Chondrocyte (in vitro differentiated cells): ENCODE measurements around the gene FBXO3. TPM values are rescaled to one million over a fixed set of nuclear protein-coding genes. Genes with fewer than 3 reads are reported as not detected.

Experiments used
- DNase-seq: peaks from one replicate; pipeline ENCODE4 v3.0.0; 2021; ENCODE audit warnings: mixed read lengths, low spot score
- H3K27ac Mint-ChIP-seq: one replicate; pipeline ENCODE4 v1.8.0; 2021; ENCODE audit warnings: mild to moderate bottlenecking, moderate library complexity, mixed read lengths; ENCODE audit not compliant: unreplicated experiment
- H3K27me3 Mint-ChIP-seq: 2 replicates; pipeline ENCODE4 v1.8.0; 2021; ENCODE audit warnings: low read depth, mixed read lengths
- H3K36me3 Mint-ChIP-seq: 2 replicates; pipeline ENCODE4 v1.8.0; 2021; ENCODE audit warnings: low read depth, mixed read lengths
- H3K4me1 Mint-ChIP-seq: 2 replicates; pipeline ENCODE4 v1.8.0; 2021; ENCODE audit warnings: low read depth, mild to moderate bottlenecking, mixed read lengths
- H3K4me3 Mint-ChIP-seq: one replicate; pipeline ENCODE4 v1.8.0; 2021; ENCODE audit warnings: mild to moderate bottlenecking, moderate library complexity, mixed read lengths; ENCODE audit not compliant: unreplicated experiment
- H3K9me3 Mint-ChIP-seq: 2 replicates; pipeline ENCODE4 v1.8.0; 2021; ENCODE audit warnings: low read depth, mixed read lengths
- total RNA-seq: library from RNA; stranded (reverse); gene quantifications from 3 replicates; pipeline ENCODE4 v1.2.1, GENCODE V29; 2021
- TF ChIP-seq, protein P1 (sequence below): fragments of 200-600 bp; sonication (generic); IDR thresholded peaks from 2 replicates; pipeline ENCODE4 v1.5.0; 2021; ENCODE audit warnings: antibody characterized with exemption, mild to moderate bottlenecking, moderate library complexity

Gene FBXO3
- total RNA-seq, 1 donor from 2014 or later, result 22.0 TPM

DNA sequence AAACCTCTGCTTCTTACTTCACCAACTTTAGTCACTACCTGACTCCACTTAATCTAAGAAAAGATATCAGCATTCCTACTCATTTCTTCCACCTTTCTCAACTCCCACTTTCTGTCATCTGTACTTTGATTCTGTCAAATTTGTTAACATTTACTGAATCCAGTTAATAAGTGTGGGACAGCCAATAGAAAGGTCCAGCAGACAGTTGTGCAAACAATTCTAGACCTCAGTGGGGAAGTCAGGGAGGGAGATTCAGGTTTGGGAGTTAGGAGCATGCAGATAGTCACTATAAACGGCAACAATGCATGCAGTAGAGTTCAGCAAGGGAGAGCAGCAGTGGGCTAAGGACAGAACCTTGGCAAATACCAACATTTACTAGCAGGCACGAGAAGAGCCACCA, 4.1 kb downstream of the FBXO3 start:
- peaks cover 19% of the 10 kb centered on the region for H3K36me3 Mint-ChIP-seq
- H3K27me3 Mint-ChIP-seq, result no peaks in the 10 kb centered on the region
- no peaks in the 10 kb centered on the region for H3K9me3 Mint-ChIP-seq
- no peak overlapping the region for H3K4me3 Mint-ChIP-seq
- peaks cover 17% of the 10 kb centered on the region for H3K4me1 Mint-ChIP-seq
- no peak for DNase-seq
- TF ChIP-seq, protein P1, sequence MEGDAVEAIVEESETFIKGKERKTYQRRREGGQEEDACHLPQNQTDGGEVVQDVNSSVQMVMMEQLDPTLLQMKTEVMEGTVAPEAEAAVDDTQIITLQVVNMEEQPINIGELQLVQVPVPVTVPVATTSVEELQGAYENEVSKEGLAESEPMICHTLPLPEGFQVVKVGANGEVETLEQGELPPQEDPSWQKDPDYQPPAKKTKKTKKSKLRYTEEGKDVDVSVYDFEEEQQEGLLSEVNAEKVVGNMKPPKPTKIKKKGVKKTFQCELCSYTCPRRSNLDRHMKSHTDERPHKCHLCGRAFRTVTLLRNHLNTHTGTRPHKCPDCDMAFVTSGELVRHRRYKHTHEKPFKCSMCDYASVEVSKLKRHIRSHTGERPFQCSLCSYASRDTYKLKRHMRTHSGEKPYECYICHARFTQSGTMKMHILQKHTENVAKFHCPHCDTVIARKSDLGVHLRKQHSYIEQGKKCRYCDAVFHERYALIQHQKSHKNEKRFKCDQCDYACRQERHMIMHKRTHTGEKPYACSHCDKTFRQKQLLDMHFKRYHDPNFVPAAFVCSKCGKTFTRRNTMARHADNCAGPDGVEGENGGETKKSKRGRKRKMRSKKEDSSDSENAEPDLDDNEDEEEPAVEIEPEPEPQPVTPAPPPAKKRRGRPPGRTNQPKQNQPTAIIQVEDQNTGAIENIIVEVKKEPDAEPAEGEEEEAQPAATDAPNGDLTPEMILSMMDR, result no peak
- no peak overlapping the region for H3K27ac Mint-ChIP-seq

DNA sequence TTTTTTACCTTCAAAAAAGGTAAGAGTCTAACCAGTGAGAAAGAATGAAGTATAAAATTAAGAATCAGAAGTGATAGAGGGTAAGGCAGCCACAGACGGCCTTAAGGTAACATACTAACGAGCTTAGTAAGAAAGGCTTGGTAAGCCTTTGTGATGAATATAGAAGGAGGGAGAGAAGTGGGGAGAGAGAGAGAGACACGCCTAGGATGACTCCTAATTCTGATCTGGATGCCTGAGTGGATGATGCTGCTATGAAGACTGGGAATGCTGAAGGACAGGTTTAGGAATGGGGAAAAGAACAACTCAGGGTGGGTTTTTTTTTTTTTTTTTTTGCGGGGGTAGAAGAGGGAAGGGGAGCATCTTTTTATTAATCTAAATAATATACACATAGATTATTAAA, 4.8 kb downstream of the FBXO3 start:
- Mint-ChIP-seq H3K4me1 (peaks cover 10% of the 10 kb centered on the region), H3K27ac (no peak overlapping the region), H3K4me3 (no peak overlapping the region), H3K27me3 (no peaks in the 10 kb centered on the region), H3K36me3 (peaks cover 19% of the 10 kb centered on the region), H3K9me3 (no peaks in the 10 kb centered on the region)
- no peak for DNase-seq
- TF ChIP-seq, protein P1, result no peak

DNA sequence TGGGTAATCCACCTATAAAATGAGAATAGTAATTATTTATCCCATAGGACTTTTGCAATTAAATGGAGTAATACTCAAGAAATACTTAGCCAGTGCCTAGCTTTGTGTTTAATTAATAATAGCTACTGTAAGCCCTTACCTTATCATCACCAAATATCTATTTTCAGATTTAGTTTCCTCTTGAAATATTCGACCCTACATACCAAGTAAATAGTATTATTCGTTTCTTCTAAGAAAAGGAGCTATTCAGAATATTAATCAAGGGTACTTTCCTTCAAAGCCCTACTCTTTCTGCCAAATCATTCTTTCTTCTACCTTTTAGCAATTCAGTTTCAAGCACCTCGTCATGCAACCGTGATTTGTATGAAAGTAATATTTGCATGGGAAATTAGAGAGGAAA, 6.7 kb downstream of the FBXO3 start:
- H3K9me3 Mint-ChIP-seq, result peaks cover 11% of the 10 kb centered on the region
- TF ChIP-seq, protein P1, result no peak
- no peaks in the 10 kb centered on the region for H3K27me3 Mint-ChIP-seq
- peaks cover 31% of the 10 kb centered on the region for H3K36me3 Mint-ChIP-seq
- H3K4me1 Mint-ChIP-seq, result peaks cover under 1% of the 10 kb centered on the region
- no peak overlapping the region for H3K4me3 Mint-ChIP-seq
- no peak overlapping the region for H3K27ac Mint-ChIP-seq
- DNase-seq, result no peak

DNA sequence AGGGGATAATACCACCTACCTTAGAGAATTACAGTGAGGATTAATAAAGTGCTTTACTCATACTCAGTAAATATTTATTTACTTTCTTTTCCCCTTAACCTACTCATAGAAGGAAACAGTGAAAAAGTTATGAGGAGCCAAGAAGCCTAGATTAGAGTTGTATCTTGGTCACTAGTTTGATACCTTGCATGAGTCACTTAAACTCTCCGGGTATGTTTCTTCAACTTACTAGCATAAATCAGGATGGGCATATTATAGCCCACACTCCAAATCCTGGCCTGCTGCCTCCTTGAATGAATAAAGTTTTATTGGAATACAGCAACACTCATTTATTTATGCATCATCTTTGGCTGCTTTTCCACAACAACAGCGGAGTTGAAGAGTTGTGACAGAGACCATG, 8.2 kb downstream of the FBXO3 start:
- no peak overlapping the region for H3K27ac Mint-ChIP-seq
- DNase-seq, result no peak
- TF ChIP-seq, protein P1, result no peak
- H3K4me1 Mint-ChIP-seq, result no peaks in the 10 kb centered on the region
- peaks cover 35% of the 10 kb centered on the region for H3K36me3 Mint-ChIP-seq
- peaks cover 11% of the 10 kb centered on the region for H3K9me3 Mint-ChIP-seq
- no peaks in the 10 kb centered on the region for H3K27me3 Mint-ChIP-seq
- no peak overlapping the region for H3K4me3 Mint-ChIP-seq

DNA sequence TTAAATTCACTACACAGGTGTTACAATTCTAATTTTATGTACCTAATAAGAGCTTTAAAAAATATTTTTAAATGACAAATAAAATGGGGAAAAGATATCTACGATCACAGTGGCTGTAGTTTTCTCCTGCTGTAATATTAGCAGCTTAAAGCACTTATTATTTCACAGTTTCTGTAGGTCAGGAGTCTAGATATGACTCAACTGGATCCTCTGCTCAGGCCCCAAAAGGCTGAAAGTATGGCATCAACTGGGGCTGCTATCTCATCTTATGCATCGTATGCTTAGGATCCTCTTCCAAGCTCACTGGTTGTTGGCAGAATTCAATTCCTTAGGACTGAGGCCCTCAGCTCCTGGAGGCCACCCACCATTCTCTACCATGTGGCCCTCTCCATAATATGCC, 12.8 kb downstream of the FBXO3 start:
- no peak overlapping the region for H3K4me3 Mint-ChIP-seq
- no peak for DNase-seq
- no peak overlapping the region for H3K27ac Mint-ChIP-seq
- TF ChIP-seq, protein P1, result no peak
- no peaks in the 10 kb centered on the region for H3K27me3 Mint-ChIP-seq
- peaks cover 11% of the 10 kb centered on the region for H3K9me3 Mint-ChIP-seq
- H3K4me1 Mint-ChIP-seq, result no peaks in the 10 kb centered on the region
- H3K36me3 Mint-ChIP-seq, result peaks cover 36% of the 10 kb centered on the region
